Muscle layer of duodenum (tissue), 2 donors: ENCODE data around the gene RFX3.

Experiments used
- H3K27ac ChIP-seq: one replicate; pipeline ENCODE4 v1.7.0; 2013; ENCODE audit warnings: mild to moderate bottlenecking, low read length
- H3K27me3 ChIP-seq: one replicate; pipeline ENCODE4 v1.7.0; 2013; ENCODE audit warnings: low read depth, mild to moderate bottlenecking, control low read depth, low read length
- H3K36me3 ChIP-seq, 2 donors: one replicate each; pipeline ENCODE4 v1.7.0; 2013; ENCODE audit warnings: low read length in 2 of 2, control low read depth in 1 of 2, mild to moderate bottlenecking in 1 of 2; ENCODE audit not compliant: insufficient read depth in 2 of 2, control insufficient read depth in 1 of 2
- H3K4me1 ChIP-seq, 2 donors: one replicate each; pipeline ENCODE4 v1.7.0; 2013; ENCODE audit warnings: low read length in 2 of 2, mild to moderate bottlenecking in 2 of 2, control low read depth in 1 of 2, moderate library complexity in 1 of 2; ENCODE audit not compliant: insufficient read depth in 2 of 2, control insufficient read depth in 1 of 2
- H3K4me3 ChIP-seq, 2 donors: one replicate each; pipeline ENCODE4 v1.7.0; 2013; ENCODE audit warnings: low read length in 2 of 2, low read depth in 1 of 2, mild to moderate bottlenecking in 1 of 2
- H3K9me3 ChIP-seq, 2 donors: one replicate each; pipeline ENCODE4 v1.7.0; 2013; ENCODE audit warnings: low read length in 2 of 2, control low read depth in 1 of 2, mild to moderate bottlenecking in 1 of 2; ENCODE audit not compliant: control insufficient read depth in 1 of 2
- donor health status: healthy.

Gene RFX3

DNA sequence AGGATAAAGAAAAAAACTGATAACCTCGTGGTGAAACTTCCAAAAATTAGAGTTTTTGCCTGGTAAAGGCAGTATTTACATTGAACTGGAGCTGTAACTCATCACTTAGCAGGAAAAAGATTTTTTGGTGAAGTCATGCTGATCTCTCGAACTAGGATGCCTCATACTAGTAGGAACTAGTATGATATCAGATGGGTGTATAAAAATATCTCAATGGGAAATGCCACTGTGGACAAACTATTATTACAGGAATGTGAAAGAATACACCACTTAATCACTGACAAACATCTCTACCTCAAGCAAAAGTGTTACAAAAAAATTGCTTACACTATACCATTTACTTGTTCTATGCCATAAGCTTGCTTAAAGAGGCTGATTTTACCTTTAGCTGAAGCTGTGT is 28.4 kb downstream of the RFX3 start:
- H3K36me3 ChIP-seq: no peaks in the 10 kb centered on the region
- no peaks in the 10 kb centered on the region for H3K9me3 ChIP-seq
- H3K4me3 ChIP-seq: no peak overlapping the region
- H3K4me1 ChIP-seq: peaks cover 0 to 11% of the 10 kb centered on the region in 2 donors
- no peaks in the 10 kb centered on the region for H3K27me3 ChIP-seq
- no peak overlapping the region for H3K27ac ChIP-seq

DNA sequence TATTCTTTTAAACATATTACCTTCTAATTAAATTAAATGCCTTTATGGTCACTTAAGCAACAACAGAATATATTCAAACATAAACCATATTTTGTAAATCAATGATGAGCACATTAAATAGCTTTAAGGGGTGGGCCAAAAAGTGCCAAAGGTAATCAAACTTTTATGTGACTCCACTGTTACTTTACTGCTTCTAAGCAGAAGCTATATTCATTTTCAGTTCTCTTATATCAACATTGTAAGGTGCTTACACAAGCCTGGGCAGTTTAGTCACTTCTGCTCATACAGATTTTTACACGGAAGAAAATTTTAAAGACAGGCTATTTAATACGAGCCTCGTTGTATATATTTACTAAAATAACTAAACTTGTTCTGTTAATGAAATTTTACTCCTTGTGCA is 29.9 kb downstream of the RFX3 start:
- no peaks in the 10 kb centered on the region for H3K27me3 ChIP-seq
- no peak overlapping the region for H3K4me3 ChIP-seq
- no peak overlapping the region for H3K27ac ChIP-seq
- H3K9me3 ChIP-seq: no peaks in the 10 kb centered on the region
- no peaks in the 10 kb centered on the region for H3K36me3 ChIP-seq
- peaks cover 0 to 11% of the 10 kb centered on the region in 2 donors for H3K4me1 ChIP-seq

DNA sequence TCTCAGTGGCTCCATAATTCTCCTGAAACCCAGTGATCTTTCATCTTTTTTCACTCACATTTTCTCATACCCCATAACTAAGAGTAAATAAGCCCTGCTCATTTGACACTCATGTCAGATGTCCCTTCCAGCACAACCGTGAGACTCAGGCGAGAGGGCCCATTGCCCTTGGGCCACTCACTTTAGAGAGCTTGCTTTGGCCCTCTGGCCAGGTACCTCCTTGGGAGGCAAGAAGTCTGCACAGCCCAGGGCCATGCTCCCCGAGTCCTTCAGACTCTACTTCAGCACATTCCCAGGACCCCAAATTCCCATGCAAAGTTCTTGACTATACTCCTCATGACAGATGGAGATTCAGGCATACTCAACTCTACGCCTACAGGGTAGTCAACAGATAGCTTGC is 33.6 kb downstream of the RFX3 start:
- Histone ChIP-seq H3K27ac (no peak overlapping the region), H3K36me3 (no peaks in the 10 kb centered on the region), H3K27me3 (no peaks in the 10 kb centered on the region), H3K9me3 (no peaks in the 10 kb centered on the region), H3K4me3 (no peak overlapping the region), H3K4me1 (peaks cover 0 to 4% of the 10 kb centered on the region in 2 donors)

DNA sequence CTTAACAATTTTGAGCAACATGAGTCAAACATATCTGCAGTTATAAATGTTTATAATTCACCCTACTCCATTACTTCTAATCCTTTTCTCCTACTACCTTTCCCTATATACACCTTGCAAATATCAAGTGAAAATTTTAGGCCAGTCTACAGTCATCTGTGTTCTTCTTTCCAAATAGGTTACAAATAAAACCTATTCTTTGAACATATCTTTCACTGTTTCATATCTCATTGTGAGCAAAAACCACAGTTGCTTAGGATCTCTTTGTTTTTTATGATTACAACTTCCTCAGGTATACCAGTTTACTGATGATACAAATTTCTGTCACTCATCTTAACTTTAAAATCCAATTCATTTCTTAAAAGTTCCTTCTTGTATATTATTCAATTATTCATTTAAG is 34.4 kb downstream of the RFX3 start:
- H3K27ac ChIP-seq: no peak overlapping the region
- H3K4me1 ChIP-seq: peaks cover 0 to 4% of the 10 kb centered on the region in 2 donors
- no peaks in the 10 kb centered on the region for H3K9me3 ChIP-seq
- no peaks in the 10 kb centered on the region for H3K36me3 ChIP-seq
- no peak overlapping the region for H3K4me3 ChIP-seq
- no peaks in the 10 kb centered on the region for H3K27me3 ChIP-seq

DNA sequence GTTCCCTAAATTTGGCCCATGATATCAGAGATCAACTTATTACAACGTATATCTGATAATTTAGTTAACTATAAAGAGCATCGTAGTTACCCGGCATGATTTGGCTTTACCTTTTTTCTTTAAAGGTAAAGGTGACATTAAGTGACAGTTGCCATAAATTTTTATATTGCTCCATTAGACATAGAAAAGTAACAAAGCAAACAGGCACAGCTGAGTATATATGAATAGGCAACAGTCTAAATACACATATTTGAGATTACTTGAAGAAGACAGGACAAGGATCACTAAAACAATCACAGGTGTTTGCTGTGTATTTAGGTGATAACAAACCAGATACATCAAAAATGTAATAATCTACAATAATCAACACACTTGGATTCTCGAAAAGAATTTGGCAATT is 34.8 kb downstream of the RFX3 start:
- H3K27me3 ChIP-seq: no peaks in the 10 kb centered on the region
- no peak overlapping the region for H3K27ac ChIP-seq
- no peak overlapping the region for H3K4me3 ChIP-seq
- peaks cover 0 to 3% of the 10 kb centered on the region in 2 donors for H3K4me1 ChIP-seq
- no peaks in the 10 kb centered on the region for H3K36me3 ChIP-seq
- H3K9me3 ChIP-seq: no peaks in the 10 kb centered on the region

DNA sequence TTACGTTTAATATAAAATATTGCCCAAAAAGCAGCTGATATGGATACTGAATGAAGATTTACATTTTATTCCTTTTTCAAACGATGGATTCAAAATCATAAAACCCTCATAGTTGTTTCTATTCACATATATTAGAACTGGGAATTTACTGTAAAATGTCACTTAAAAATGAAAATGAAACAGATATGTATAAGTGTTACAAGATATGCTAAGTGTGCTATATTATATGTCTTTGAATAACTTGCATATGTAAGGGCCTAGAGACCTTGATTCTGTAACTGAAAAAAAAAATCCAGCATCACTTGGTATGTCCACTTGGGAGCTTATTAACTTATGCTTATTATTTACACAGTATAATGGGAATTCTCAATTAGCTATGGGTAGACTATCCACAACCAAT is 43.2 kb downstream of the RFX3 start:
- Histone ChIP-seq H3K36me3 (peaks cover 0 to 14% of the 10 kb centered on the region in 2 donors), H3K27ac (no peak overlapping the region), H3K9me3 (peaks cover 0 to 4% of the 10 kb centered on the region in 2 donors), H3K4me1 (no peaks in the 10 kb centered on the region), H3K27me3 (no peaks in the 10 kb centered on the region), H3K4me3 (no peak overlapping the region)

DNA sequence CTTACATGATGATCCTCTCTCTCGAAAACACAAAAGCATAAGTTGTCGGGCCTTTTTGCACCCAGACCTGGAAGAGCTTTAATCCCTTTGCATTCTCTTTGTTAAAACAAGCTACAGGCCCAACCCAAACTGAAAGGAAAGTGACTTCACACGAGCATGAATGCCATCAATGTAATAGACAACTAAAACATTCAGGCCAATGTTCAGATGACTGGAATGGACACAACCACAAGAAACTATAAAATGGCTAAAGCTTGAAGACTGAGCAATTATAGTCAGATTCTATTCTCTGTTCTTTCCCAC is 45.5 kb downstream of the RFX3 start:
- peaks cover 0 to 14% of the 10 kb centered on the region in 2 donors for H3K36me3 ChIP-seq
- no peak overlapping the region for H3K27ac ChIP-seq
- no peak overlapping the region for H3K4me3 ChIP-seq
- no peaks in the 10 kb centered on the region for H3K27me3 ChIP-seq
- H3K4me1 ChIP-seq: no peaks in the 10 kb centered on the region
- peaks cover 0 to 8% of the 10 kb centered on the region in 2 donors for H3K9me3 ChIP-seq

DNA sequence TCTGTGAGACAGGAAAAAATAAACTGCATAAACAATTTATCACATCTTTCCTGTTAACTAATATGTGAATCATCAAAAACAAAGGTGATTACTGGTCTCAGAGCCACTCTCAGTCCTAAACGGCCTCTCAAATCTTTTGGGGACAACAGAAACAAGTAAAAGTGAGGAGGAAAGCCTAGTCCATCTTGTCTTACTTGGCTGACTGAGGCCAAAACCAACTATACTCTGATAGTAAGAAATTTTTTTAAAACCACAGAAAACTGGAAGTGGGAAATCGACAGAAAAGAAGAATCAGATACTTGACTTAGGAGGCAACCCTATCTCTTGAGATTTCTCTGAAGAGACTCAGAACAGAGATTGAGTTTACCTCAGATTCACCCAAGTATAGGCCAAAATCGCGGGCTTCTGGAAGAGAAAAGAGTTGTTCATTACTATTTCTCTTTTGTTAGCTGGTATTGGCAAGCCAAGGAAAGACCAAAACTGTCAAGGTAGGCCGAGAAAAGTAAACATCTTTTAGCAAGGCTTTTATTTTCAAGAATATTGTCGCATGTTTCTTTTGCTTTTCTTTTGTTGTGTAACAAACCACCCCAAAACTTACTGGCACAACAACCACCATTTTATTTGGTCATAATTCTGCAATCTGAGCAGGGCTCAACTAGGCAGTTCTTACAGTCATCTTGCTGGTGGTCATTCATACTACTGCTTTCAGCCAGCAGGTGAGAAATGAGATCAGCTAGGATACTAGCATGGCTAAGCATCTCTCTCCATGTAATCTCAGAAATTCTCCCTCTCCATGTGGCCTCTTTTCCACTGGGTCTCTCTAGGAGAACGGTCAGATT is 46.1 kb downstream of the RFX3 start:
- peaks cover 0 to 14% of the 10 kb centered on the region in 2 donors for H3K36me3 ChIP-seq
- peaks cover 0 to 8% of the 10 kb centered on the region in 2 donors for H3K9me3 ChIP-seq
- H3K4me1 ChIP-seq: no peaks in the 10 kb centered on the region
- H3K27me3 ChIP-seq: no peaks in the 10 kb centered on the region
- no peak overlapping the region for H3K4me3 ChIP-seq
- no peak overlapping the region for H3K27ac ChIP-seq

DNA sequence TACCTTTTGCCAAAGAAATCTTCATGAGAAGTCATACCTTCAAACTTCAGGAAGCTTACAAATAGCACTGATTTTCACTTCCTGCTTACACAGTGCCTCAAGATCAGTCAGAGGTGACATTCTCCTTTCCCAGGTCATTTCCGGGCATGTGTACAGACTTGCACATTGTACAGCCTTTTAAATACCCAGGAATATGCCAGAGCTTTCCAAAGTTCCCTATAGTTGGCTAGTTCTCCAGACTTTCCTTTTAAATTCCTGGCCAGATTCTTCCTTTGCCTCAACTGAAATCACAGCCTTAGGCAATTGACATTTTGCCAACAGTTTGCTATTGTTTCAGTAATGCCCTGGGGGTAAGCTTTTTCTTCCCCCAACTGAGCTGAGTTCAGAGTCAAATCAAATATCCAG is 47.2 kb downstream of the RFX3 start:
- Histone ChIP-seq H3K4me3 (no peak overlapping the region), H3K9me3 (peaks cover 0 to 8% of the 10 kb centered on the region in 2 donors), H3K4me1 (no peaks in the 10 kb centered on the region), H3K27ac (no peak overlapping the region), H3K36me3 (peaks cover 0 to 14% of the 10 kb centered on the region in 2 donors), H3K27me3 (no peaks in the 10 kb centered on the region)

DNA sequence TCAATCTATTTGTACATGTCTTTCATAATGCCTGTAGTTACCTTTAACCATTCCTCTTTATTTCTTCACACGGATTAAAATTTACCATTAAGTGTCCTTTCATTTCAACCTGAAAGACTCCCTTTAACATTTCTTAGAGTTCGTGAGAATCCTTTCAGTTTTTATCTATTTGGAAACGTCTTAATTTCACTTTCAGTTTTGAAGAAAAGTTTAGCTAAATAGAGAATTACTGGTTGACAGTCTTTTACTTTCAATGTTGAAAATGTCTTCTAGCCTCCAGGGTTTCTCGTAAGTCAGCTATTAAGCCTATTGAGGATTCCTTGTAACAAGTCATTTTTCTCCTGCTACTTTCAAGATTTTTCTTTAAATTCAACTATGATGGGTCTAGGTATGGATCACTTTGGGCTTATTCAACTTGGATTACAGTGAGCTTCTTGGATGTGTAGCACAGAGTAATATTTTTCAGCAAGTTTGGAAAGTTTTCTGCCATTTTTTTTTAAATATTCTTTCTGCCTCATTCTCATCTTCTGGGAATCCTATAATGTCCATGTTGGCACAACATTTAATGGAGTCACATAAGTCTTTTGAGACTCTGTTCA is 48.5 kb downstream of the RFX3 start:
- Histone ChIP-seq H3K4me3 (no peak overlapping the region), H3K36me3 (peaks cover 0 to 9% of the 10 kb centered on the region in 2 donors), H3K9me3 (peaks cover 0 to 8% of the 10 kb centered on the region in 2 donors), H3K4me1 (no peaks in the 10 kb centered on the region), H3K27ac (no peak overlapping the region), H3K27me3 (no peaks in the 10 kb centered on the region)

DNA sequence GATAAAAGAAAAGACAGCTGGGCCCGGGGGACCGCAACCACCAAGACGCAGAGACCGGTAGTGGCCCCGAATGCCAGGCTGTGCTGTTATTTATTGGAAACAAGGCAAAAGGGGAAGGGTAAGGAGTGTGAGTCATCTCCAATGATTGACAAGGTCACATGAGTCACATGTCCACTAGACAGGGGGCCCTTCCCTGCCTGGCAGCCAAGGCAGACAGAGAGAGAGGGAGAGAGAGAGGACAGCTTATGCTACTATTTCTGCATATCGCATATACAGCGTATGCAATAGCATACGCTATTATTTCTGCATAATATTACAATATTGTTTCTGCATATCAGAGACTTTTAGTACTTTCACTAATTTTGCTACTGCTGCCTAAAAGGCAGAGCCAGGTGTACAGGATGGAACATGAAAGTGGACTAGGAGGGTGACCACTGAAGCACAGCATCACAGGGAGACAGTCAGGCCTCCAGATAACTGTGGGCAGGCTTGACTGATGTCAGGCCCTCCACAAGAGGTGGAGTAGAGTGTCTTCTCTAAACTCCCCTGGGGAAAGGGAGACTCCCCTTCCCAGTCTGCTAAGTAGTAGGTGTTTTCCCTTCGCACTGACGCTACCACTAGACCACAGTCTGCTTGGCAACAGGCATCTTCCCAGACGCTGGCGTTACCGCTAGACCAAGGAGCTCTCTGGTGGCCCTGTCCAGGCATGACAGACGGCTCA is 50.3 kb downstream of the RFX3 start:
- peaks cover 0 to 8% of the 10 kb centered on the region in 2 donors for H3K9me3 ChIP-seq
- H3K27me3 ChIP-seq: no peaks in the 10 kb centered on the region
- H3K27ac ChIP-seq: no peak overlapping the region
- no peaks in the 10 kb centered on the region for H3K4me1 ChIP-seq
- H3K36me3 ChIP-seq: peaks cover 0 to 9% of the 10 kb centered on the region in 2 donors
- no peak overlapping the region for H3K4me3 ChIP-seq
